IMR-90 (cell line): ENCODE results near the gene GABBR2. TPM values are rescaled to one million over a fixed set of nuclear protein-coding genes. Genes with fewer than 3 reads are reported as not detected.

Experiments
- ATAC-seq: fragments of 200-7000 bp; cut with Tn5 transposase; 2 replicates; pipeline ENCODE4 v1.9.1; 2020; ENCODE audit warnings: low read depth, mild to moderate bottlenecking, moderate library complexity
- BruUV-seq: library from RNA; stranded (reverse); fragments of 400-500 nt; replicated peaks from 2 replicates; lab custom pipeline; 2021; lab: Mats Ljungman, UMichigan
- CTCF ChIA-PET: fragments of 300-600 bp; formaldehyde crosslinking; extraction: SDS; loops from one replicate; lab custom pipeline; 2021; ENCODE audit warnings: antibody characterized with exemption; lab: Yijun Ruan, JAX
- POLR2A ChIA-PET: fragments of 300-600 bp; sonication (Branson Sonifier 250); formaldehyde crosslinking; loops from one replicate; lab custom pipeline; 2022; ENCODE audit warnings: antibody characterized with exemption; ENCODE audit not compliant: unreplicated experiment; lab: Charles Lee
- DNase-seq: peaks from one replicate; pipeline ENCODE4 v3.0.0; 2013
- H2AFZ ChIP-seq: replicated peaks from 2 replicates; pipeline ENCODE3; 2013; ENCODE audit warnings: low read length, mild to moderate bottlenecking; ENCODE audit not compliant: poor library complexity
- H2AK5ac ChIP-seq: 2 replicates; pipeline ENCODE4 v1.6.1; 2013; ENCODE audit warnings: low read depth, low read length, inconsistent platforms
- H2AK9ac ChIP-seq: replicated peaks from 2 replicates; pipeline ENCODE3; 2013; ENCODE audit warnings: mild to moderate bottlenecking, low read depth, low read length, moderate library complexity; ENCODE audit not compliant: poor library complexity
- H2BK120ac ChIP-seq: 2 replicates; pipeline ENCODE4 v1.6.1; 2013; ENCODE audit warnings: low read depth, low read length, inconsistent platforms
- H2BK15ac ChIP-seq: 3 replicates; pipeline ENCODE4 v1.6.1; 2013; ENCODE audit warnings: low read depth, low read length, inconsistent platforms
- H2BK20ac ChIP-seq: 2 replicates; pipeline ENCODE4 v1.6.1; 2013; ENCODE audit warnings: low read depth, mild to moderate bottlenecking, inconsistent platforms, low read length, moderate library complexity
- H2BK5ac ChIP-seq: 2 replicates; pipeline ENCODE4 v1.6.1; 2013; ENCODE audit warnings: mild to moderate bottlenecking, low read depth, low read length, inconsistent platforms; ENCODE audit not compliant: poor library complexity, severe bottlenecking
- H3K14ac ChIP-seq: replicated peaks from 2 replicates; pipeline ENCODE4 v1.6.1; 2013; ENCODE audit warnings: low read depth, low read length, inconsistent platforms
- H3K18ac ChIP-seq: 2 replicates; pipeline ENCODE4 v1.6.1; 2013; ENCODE audit warnings: low read depth, low read length, control low read depth
- H3K23ac ChIP-seq: 2 replicates; pipeline ENCODE4 v1.6.1; 2013; ENCODE audit warnings: low read depth, low read length, inconsistent platforms
- H3K27ac ChIP-seq: 2 replicates; pipeline ENCODE4 v1.5.1; 2013; ENCODE audit warnings: mild to moderate bottlenecking, control low read depth, low read length; ENCODE audit not compliant: insufficient read depth
- H3K27me3 ChIP-seq: 2 replicates; pipeline ENCODE4 v1.6.1; 2013; ENCODE audit warnings: low read length; ENCODE audit not compliant: control insufficient read depth, insufficient read depth
- H3K36me3 ChIP-seq: 2 replicates; pipeline ENCODE4 v1.6.1; 2013; ENCODE audit warnings: low read length, mixed read lengths; ENCODE audit not compliant: control insufficient read depth, insufficient read depth
- H3K4ac ChIP-seq: 2 replicates; pipeline ENCODE4 v1.6.1; 2013; ENCODE audit warnings: low read depth, low read length, inconsistent platforms
- H3K4me1 ChIP-seq: 2 replicates; pipeline ENCODE4 v1.6.1; 2013; ENCODE audit warnings: low read length, mixed read lengths; ENCODE audit not compliant: control insufficient read depth, insufficient read depth
- H3K4me2 ChIP-seq: 2 replicates; pipeline ENCODE4 v1.6.1; 2013; ENCODE audit warnings: low read depth, mild to moderate bottlenecking, control low read depth, low read length, moderate library complexity
- H3K4me3 ChIP-seq: 2 replicates; pipeline ENCODE4 v1.5.1; 2013; ENCODE audit warnings: low read depth, mild to moderate bottlenecking, control low read depth, low read length, moderate library complexity; ENCODE audit not compliant: insufficient read depth
- H3K56ac ChIP-seq: 2 replicates; pipeline ENCODE4 v1.6.1; 2013; ENCODE audit warnings: low read length, inconsistent platforms; ENCODE audit not compliant: insufficient read depth; ENCODE audit errors: extremely low read depth
- H3K79me1 ChIP-seq, 2 experiments: 2 replicates each; pipeline ENCODE4 v1.6.1; 2013; ENCODE audit warnings: low read length in 2 of 2, inconsistent platforms in 1 of 2, low read depth in 1 of 2
- H3K9ac ChIP-seq: 2 replicates; pipeline ENCODE4 v1.6.1; 2013; ENCODE audit warnings: low read depth, low read length, control low read depth
- H3K9me1 ChIP-seq: 2 replicates; pipeline ENCODE4 v1.6.1; 2013; ENCODE audit warnings: low read length, inconsistent platforms; ENCODE audit not compliant: insufficient read depth
- H3K9me3 ChIP-seq: 2 replicates; pipeline ENCODE4 v1.6.1; 2013; ENCODE audit warnings: low read length; ENCODE audit not compliant: control insufficient read depth, insufficient read depth
- H4K20me1 ChIP-seq: 2 replicates; pipeline ENCODE4 v1.6.1; 2013; ENCODE audit warnings: low read length, inconsistent platforms; ENCODE audit not compliant: insufficient read depth
- H4K5ac ChIP-seq: 2 replicates; pipeline ENCODE4 v1.6.1; 2013; ENCODE audit warnings: mild to moderate bottlenecking, low read depth, low read length, control low read depth
- H4K8ac ChIP-seq, 2 experiments: 2 replicates each; pipeline ENCODE4 v1.6.1; 2013; ENCODE audit warnings: low read depth in 2 of 2, low read length in 2 of 2, control low read depth in 1 of 2, inconsistent platforms in 1 of 2
- H4K91ac ChIP-seq: 2 replicates; pipeline ENCODE4 v1.6.1; 2013; ENCODE audit warnings: low read depth, low read length, inconsistent platforms; ENCODE audit not compliant: insufficient read depth
- BHLHE40 ChIP-seq: fragments of 150-350 bp; IDR thresholded peaks from 2 replicates; pipeline ENCODE4 v1.6.1; 2016; ENCODE audit warnings: mild to moderate bottlenecking, low read depth, low read length
- CEBPB ChIP-seq: IDR thresholded peaks from 2 replicates; pipeline ENCODE4 v1.6.1; 2012; ENCODE audit warnings: low read depth, low read length, improper control_type of control experiment
- CHD1 ChIP-seq: IDR thresholded peaks from 2 replicates; pipeline ENCODE4 v1.6.1; 2012; ENCODE audit warnings: low read depth, low read length, improper control_type of control experiment
- CTCF ChIP-seq: conservative IDR thresholded peaks from 2 replicates; pipeline ENCODE4 v1.5.1; 2012; ENCODE audit warnings: mild to moderate bottlenecking, low read depth, low read length, improper control_type of control experiment
- ELK1 ChIP-seq: fragments of 150-350 bp; IDR thresholded peaks from 2 replicates; pipeline ENCODE4 v1.6.1; 2016; ENCODE audit warnings: low read depth, mild to moderate bottlenecking, low read length, moderate library complexity, borderline replicate concordance
- FOS ChIP-seq: fragments of 150-350 bp; IDR thresholded peaks from 2 replicates; pipeline ENCODE4 v1.6.1; 2016; ENCODE audit warnings: low read depth, low read length
- MAFK ChIP-seq: IDR thresholded peaks from 2 replicates; pipeline ENCODE4 v1.6.1; 2012; ENCODE audit warnings: low read depth, low read length, improper control_type of control experiment
- MAZ ChIP-seq: IDR thresholded peaks from 2 replicates; pipeline ENCODE4 v1.6.1; 2012; ENCODE audit warnings: low read depth, mild to moderate bottlenecking, low read length, improper control_type of control experiment, moderate library complexity, borderline replicate concordance
- MXI1 ChIP-seq: IDR thresholded peaks from 2 replicates; pipeline ENCODE4 v1.6.1; 2012; ENCODE audit warnings: low read depth, mild to moderate bottlenecking, low read length, moderate library complexity, borderline replicate concordance
- NFE2L2 ChIP-seq: fragments of 150-350 bp; IDR thresholded peaks from 2 replicates; pipeline ENCODE4 v1.6.1; 2016; ENCODE audit warnings: low read depth, mild to moderate bottlenecking, low read length
- POLR2A ChIP-seq: IDR thresholded peaks from 2 replicates; pipeline ENCODE4 v1.6.1; 2012; ENCODE audit warnings: mild to moderate bottlenecking, low read depth, low read length
- RAD21 ChIP-seq: IDR thresholded peaks from 2 replicates; pipeline ENCODE4 v1.6.1; 2012; ENCODE audit warnings: low read length, improper control_type of control experiment
- RCOR1 ChIP-seq: IDR thresholded peaks from 2 replicates; pipeline ENCODE4 v1.6.1; 2012; ENCODE audit warnings: mild to moderate bottlenecking, low read length, improper control_type of control experiment; ENCODE audit not compliant: insufficient replicate concordance
- RFX5 ChIP-seq: IDR thresholded peaks from 2 replicates; pipeline ENCODE4 v1.8.0; 2012; ENCODE audit warnings: low read depth, mild to moderate bottlenecking, low read length, moderate library complexity
- SMC3 ChIP-seq: fragments of 150-350 bp; IDR thresholded peaks from 2 replicates; pipeline ENCODE4 v1.6.1; 2016; ENCODE audit warnings: low read depth, mild to moderate bottlenecking, antibody characterized with exemption, low read length, moderate library complexity
- USF2 ChIP-seq: fragments of 150-350 bp; IDR thresholded peaks from 2 replicates; pipeline ENCODE4 v1.6.1; 2017; ENCODE audit warnings: mild to moderate bottlenecking, antibody characterized with exemption, low read length, low read depth
- WGBS, 2 experiments: methylation state at CpG; one replicate each; pipeline versions ENCODE4 v1.1.5 to v1.1.7; 2013; ENCODE audit warnings: missing lambda C conversion rate in 2 of 2; ENCODE audit not compliant: insufficient read length in 1 of 2; ENCODE audit errors: extremely low coverage in 2 of 2; 5-methylcytosine and 5-hydroxymethylcytosine counted together
- dilution Hi-C: fragments of 300-500 bp; cut with HindIII; formaldehyde crosslinking; loops from one replicate; pipeline ENCODE4 v1.14.3; 2018; ENCODE audit warnings: low sequenced_read_pairs; ENCODE audit not compliant: unreplicated experiment
- in situ Hi-C: fragments of 300-500 bp; cut with MboI; formaldehyde crosslinking; loops from 3 replicates; pipeline ENCODE4 v1.14.3; 2019; ENCODE audit warnings: low sequenced_read_pairs, inconsistent platforms, mixed read lengths
- intact Hi-C: fragments of 100-400 bp; cut with micrococcal nuclease; formaldehyde crosslinking; loops from 2 replicates; pipeline ENCODE4 v1.10.0; 2022
- polyA plus RNA-seq, 3 experiments: library from polyadenylated mRNA; depleted of rRNA; stranded (reverse); fragments of >200 nt; gene quantifications; 2 replicates each; pipeline ENCODE4 v1.2.3, GENCODE V29; 2012; ENCODE audit warnings: low replicate concordance in 1 of 3
- total RNA-seq: library from RNA; depleted of rRNA; stranded (reverse); fragments of >200 nt; gene quantifications from 2 replicates; pipeline ENCODE4 v1.2.3, GENCODE V29; 2012

The GABBR2 gene
- total and polyA plus RNA-seq, 2 of the 4 experiments (the other 2 are of a cell fraction): 14.2 to 20.3 TPM

- peaks cover 6 to 53% of the 10 kb centered on the region in 2 experiments; a peak in 3 of 4 replicates for H3K79me1 ChIP-seq
- H3K9me3 ChIP-seq: no peaks in the 10 kb centered on the region
- no peaks in the 10 kb centered on the region for H3K36me3 ChIP-seq
- peak overlapping the region; percentile 67 for H4K91ac ChIP-seq
- peaks cover 12% of the 10 kb centered on the region for H3K4me1 ChIP-seq
- no peak overlapping the region for H3K4me3 ChIP-seq
- 0 out of 2 replicates have a peak overlapping the region, but pooled peaks have one; percentile 21 for H3K56ac ChIP-seq
- 95% methylated on average over 2 of the region's 4 CpGs; no CpG with 5 or more reads in 1 of the 2 experiments for WGBS, 2 experiments
- ChIA-PET POLR2A (no interaction called here), CTCF (interaction anchor here (0.7 kb wide), 1 partner anchor 14 kb away, joined by 4 read pairs; no protein-coding TSS in a partner anchor)
- H2BK5ac ChIP-seq: peak overlapping the region; percentile 98
- TF ChIP-seq SMC3 (no peak), CHD1 (no peak), MAFK (no peak), CEBPB (no peak), MXI1 (no peak), BHLHE40 (no peak), POLR2A (no peak), RAD21 (no peak), FOS (no peak), NFE2L2 (no peak), RCOR1 (no peak), RFX5 (no peak), MAZ (no peak), CTCF (no peak), USF2 (no peak), ELK1 (no peak)
- DNase-seq: no peak
- H3K27ac ChIP-seq: no peak overlapping the region
- no peak overlapping the region for H3K4me2 ChIP-seq
- H4K8ac ChIP-seq: peak overlapping the region; percentile 59 to 76
- peak overlapping the region; percentile 88; the same call in 1 of the 2 replicates for H4K5ac ChIP-seq
- peak overlapping the region; percentile 95; the same call in 1 of the 2 replicates for H3K18ac ChIP-seq
- peak overlapping the region; percentile 97 for H2BK120ac ChIP-seq
- H3K27me3 ChIP-seq: no peaks in the 10 kb centered on the region
- H2AK9ac ChIP-seq: no peak overlapping the region
- in situ Hi-C loops: no loop called here
- H2AK5ac ChIP-seq: peak overlapping the region; percentile 77; the same call in 1 of the 2 replicates
- peaks cover 35% of the 10 kb centered on the region for H3K9me1 ChIP-seq
- no peak overlapping the region for H2AFZ ChIP-seq
- no peak overlapping the region for H3K9ac ChIP-seq
- dilution Hi-C loops: no loop called here
- peak overlapping the region; percentile 90; the same call in 1 of the 2 replicates for H3K14ac ChIP-seq
- no peak for ATAC-seq
- H3K23ac ChIP-seq: no peak overlapping the region; the same call in 1 of the 2 replicates
- H3K4ac ChIP-seq: peak overlapping the region; percentile 89
- H2BK20ac ChIP-seq: peak overlapping the region; percentile 93; the same call in 1 of the 2 replicates
- H4K20me1 ChIP-seq: no peaks in the 10 kb centered on the region
- intact Hi-C loops: loop anchor here (5.0 kb wide), 1 partner anchor 42 kb away; no protein-coding TSS in a partner anchor
- H2BK15ac ChIP-seq: peak overlapping the region; percentile 56; the same call in 2 of the 3 replicates
- no TSS peak for BruUV-seq
Measured at GRCh38 chr9:98329904-98330303, 378.8 kb downstream of the GABBR2 start.
